ENCODE measurements around the gene FAM131B.

The FAM131B gene

GRCh38 chr7:143321242-143321641, 41.3 kb downstream of the FAM131B start:
- no peak for DNase-seq (ENCODE audit: low read depth in 1 of 2, low spot score in 1 of 2)
- no peak overlapping the region for H3K27ac ChIP-seq (replicated peaks)
- no peak for TF ChIP-seq GABPA (IDR thresholded peaks at IDR 0.05; ENCODE audit: low read depth)
- no peak for TF ChIP-seq CTCF (IDR thresholded peaks at IDR 0.05; ENCODE audit: insufficient read depth, low read length)
- TF ChIP-seq SPI1 (IDR thresholded peaks at IDR 0.05; ENCODE audit: borderline replicate concordance, low read depth) = no peak
- TF ChIP-seq POLR2AphosphoS5 (IDR thresholded peaks at IDR 0.05; ENCODE audit: low read depth) = no peak
- TF ChIP-seq REST (IDR thresholded peaks at IDR 0.05; ENCODE audit: insufficient replicate concordance, low read depth) = no peak
- H3K4me3 ChIP-seq (replicated peaks; ENCODE audit: insufficient read depth, low read length) = no peak overlapping the region
- H3K27me3 ChIP-seq (ENCODE audit: insufficient read depth, poor library complexity, severe bottlenecking) = no peaks in the 10 kb centered on the region

- Histone ChIP-seq H3K27me3 (ENCODE audit: insufficient read depth, poor library complexity, severe bottlenecking) (no peaks in the 10 kb centered on the region), H3K27ac (replicated peaks) (no peak overlapping the region), H3K4me3 (replicated peaks; ENCODE audit: insufficient read depth, low read length) (no peak overlapping the region)
- TF ChIP-seq CTCF (IDR thresholded peaks at IDR 0.05; ENCODE audit: insufficient read depth, low read length) (no peak), SPI1 (IDR thresholded peaks at IDR 0.05; ENCODE audit: borderline replicate concordance, low read depth) (no peak), GABPA (IDR thresholded peaks at IDR 0.05; ENCODE audit: low read depth) (no peak), REST (IDR thresholded peaks at IDR 0.05; ENCODE audit: insufficient replicate concordance, low read depth) (no peak), POLR2AphosphoS5 (IDR thresholded peaks at IDR 0.05; ENCODE audit: low read depth) (no peak)
- no peak for DNase-seq (ENCODE audit: low read depth in 1 of 2, low spot score in 1 of 2)
These were observed 41.9 kb downstream of the FAM131B start for GRCh38 chr7:143320620-143321019.

GRCh38 chr7:143318661-143319060, 43.9 kb downstream of the FAM131B start:
- Histone ChIP-seq H3K27ac (replicated peaks) (no peak overlapping the region), H3K27me3 (ENCODE audit: insufficient read depth, poor library complexity, severe bottlenecking) (no peaks in the 10 kb centered on the region), H3K4me3 (replicated peaks; ENCODE audit: insufficient read depth, low read length) (no peak overlapping the region)
- no peak for TF ChIP-seq REST (IDR thresholded peaks at IDR 0.05; ENCODE audit: insufficient replicate concordance, low read depth)
- no peak for TF ChIP-seq POLR2AphosphoS5 (IDR thresholded peaks at IDR 0.05; ENCODE audit: low read depth)
- TF ChIP-seq SPI1 (IDR thresholded peaks at IDR 0.05; ENCODE audit: borderline replicate concordance, low read depth) = no peak
- no peak for TF ChIP-seq GABPA (IDR thresholded peaks at IDR 0.05; ENCODE audit: low read depth)
- no peak for TF ChIP-seq CTCF (IDR thresholded peaks at IDR 0.05; ENCODE audit: insufficient read depth, low read length)
- DNase-seq (ENCODE audit: low read depth in 1 of 2, low spot score in 1 of 2) = peak in 1 of 2 experiments; percentile 85
